DOHH2 (cell line): ENCODE measurements around the gene ANKRD60.

Experiments
- CTCF ChIP-seq: fragments of 200-600 bp; sonication (generic); IDR thresholded peaks from one replicate; pipeline ENCODE4 v1.5.1; 2014; ENCODE audit warnings: antibody characterized with exemption, mild to moderate bottlenecking, low read depth, low read length; ENCODE audit not compliant: poor library complexity, severe bottlenecking
- EZH2phosphoT487 ChIP-seq: fragments of 200-600 bp; sonication (generic); IDR thresholded peaks from 2 replicates; pipeline ENCODE4 v1.6.1; 2017; ENCODE audit warnings: borderline replicate concordance, mild to moderate bottlenecking, antibody characterized with exemption, low read length, moderate library complexity, mixed read lengths

- TF ChIP-seq CTCF: no peak
- no peak for TF ChIP-seq EZH2phosphoT487
Observed at GRCh38 chr20:58197185-58197469, 31.3 kb downstream of the ANKRD60 start.
